A673 (cell line): ENCODE results near the gene SLC25A47.

Source experiments
- EZH2 ChIP-seq: fragments of 200-600 bp; sonication (generic); IDR thresholded peaks from 2 replicates; pipeline ENCODE4 v1.6.1; 2017; ENCODE audit warnings: borderline replicate concordance, low read depth, mild to moderate bottlenecking, mixed read lengths, antibody characterized with exemption, low read length; ENCODE audit not compliant: poor library complexity, severe bottlenecking
- TF ChIP-seq, protein P1 (sequence below): fragments of 300-800, 200-600 bp; sonication (generic); conservative IDR thresholded peaks from 2 replicates; pipeline ENCODE4 v1.5.1; 2017; ENCODE audit warnings: low read depth, mild to moderate bottlenecking, antibody characterized with exemption, low read length, moderate library complexity, mixed read lengths

DNA sequence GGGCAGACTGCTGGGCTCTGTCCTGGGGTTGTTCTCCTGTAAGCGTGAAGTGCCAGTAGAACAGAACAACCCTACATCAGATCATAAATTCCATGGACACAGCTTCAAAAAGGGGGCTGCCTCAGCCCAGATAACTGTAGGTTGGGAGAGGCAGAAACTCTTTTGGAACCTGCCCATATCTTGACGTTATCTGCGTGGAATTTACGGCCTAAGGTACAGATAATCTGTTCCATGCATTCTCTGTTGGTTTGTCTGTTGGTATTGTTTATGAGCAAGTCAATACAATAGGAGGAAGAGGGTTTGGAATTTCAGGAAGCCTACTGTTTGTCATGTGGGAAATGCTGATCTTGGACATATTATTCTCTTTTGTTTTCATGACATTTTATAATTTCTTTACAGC is 36.7 kb downstream of the SLC25A47 start:
- TF ChIP-seq, protein P1, sequence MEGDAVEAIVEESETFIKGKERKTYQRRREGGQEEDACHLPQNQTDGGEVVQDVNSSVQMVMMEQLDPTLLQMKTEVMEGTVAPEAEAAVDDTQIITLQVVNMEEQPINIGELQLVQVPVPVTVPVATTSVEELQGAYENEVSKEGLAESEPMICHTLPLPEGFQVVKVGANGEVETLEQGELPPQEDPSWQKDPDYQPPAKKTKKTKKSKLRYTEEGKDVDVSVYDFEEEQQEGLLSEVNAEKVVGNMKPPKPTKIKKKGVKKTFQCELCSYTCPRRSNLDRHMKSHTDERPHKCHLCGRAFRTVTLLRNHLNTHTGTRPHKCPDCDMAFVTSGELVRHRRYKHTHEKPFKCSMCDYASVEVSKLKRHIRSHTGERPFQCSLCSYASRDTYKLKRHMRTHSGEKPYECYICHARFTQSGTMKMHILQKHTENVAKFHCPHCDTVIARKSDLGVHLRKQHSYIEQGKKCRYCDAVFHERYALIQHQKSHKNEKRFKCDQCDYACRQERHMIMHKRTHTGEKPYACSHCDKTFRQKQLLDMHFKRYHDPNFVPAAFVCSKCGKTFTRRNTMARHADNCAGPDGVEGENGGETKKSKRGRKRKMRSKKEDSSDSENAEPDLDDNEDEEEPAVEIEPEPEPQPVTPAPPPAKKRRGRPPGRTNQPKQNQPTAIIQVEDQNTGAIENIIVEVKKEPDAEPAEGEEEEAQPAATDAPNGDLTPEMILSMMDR: no peak
- TF ChIP-seq EZH2: no peak
